Stimulated activated CD4-positive, alpha-beta T cell treated with anti-CD3 and anti-CD28 coated beads, Interleukin-15, amount 100 ng/mL, for 48 hours (primary cell): ENCODE results near the gene RSPO4.

ENCODE experiments used
- DNase-seq, 2 donors: peaks; one replicate each; pipeline ENCODE4 v3.0.0-alpha.2; 2020; ENCODE audit warnings: low read depth in 2 of 2

The RSPO4 gene

GRCh38 chr20:942611-943010, 59.5 kb downstream of the RSPO4 start:
- DNase-seq: no peak

- DNase-seq: no peak
Observed at GRCh38 chr20:940926-941325, 61.2 kb downstream of the RSPO4 start.

GRCh38 chr20:939606-940005, 62.5 kb downstream of the RSPO4 start:
- no peak for DNase-seq

- no peak for DNase-seq
Observed at GRCh38 chr20:934186-934840, 67.8 kb downstream of the RSPO4 start.

DNA sequence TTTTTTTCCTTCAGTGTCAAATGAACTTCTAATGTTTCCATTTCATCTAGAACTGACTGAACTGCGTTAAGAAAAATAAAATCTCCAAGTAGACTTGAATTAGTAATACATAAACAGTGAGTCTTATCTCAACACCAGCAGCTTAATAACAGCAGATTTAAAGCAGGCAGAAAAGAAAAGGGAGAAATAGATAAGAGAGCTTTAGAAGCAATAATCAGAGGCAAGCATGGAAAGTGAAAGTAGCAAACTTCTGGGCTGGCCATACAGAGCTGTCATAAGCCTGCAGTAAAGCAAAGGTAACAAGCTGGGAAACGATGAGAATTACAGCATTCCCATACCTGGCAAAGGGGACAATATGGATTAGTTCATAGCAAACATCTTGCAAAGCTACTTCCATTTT, 69.1 kb downstream of the RSPO4 start:
- no peak for DNase-seq

- DNase-seq: no peak
Observed at GRCh38 chr20:931401-931800, 70.7 kb downstream of the RSPO4 start.

DNA sequence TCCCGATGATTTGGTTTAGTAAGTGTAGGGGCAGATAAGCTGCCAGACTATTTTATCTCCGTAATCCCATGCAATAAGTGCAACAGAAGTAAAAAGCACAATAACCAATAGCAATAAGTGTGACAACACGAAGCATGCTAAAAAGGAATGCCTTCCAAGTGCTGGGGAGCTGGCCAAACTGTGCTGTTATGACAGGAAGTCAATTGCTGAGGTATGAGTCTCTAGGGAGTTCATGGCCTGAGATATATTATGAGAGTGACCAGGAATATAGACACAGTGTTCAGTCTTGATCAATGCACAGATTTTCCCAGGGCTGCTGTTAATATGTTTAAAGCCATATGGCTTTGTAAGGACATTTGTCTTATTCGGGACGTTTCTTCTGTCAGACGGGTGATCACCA, 75.4 kb downstream of the RSPO4 start:
- DNase-seq: no peak

DNA sequence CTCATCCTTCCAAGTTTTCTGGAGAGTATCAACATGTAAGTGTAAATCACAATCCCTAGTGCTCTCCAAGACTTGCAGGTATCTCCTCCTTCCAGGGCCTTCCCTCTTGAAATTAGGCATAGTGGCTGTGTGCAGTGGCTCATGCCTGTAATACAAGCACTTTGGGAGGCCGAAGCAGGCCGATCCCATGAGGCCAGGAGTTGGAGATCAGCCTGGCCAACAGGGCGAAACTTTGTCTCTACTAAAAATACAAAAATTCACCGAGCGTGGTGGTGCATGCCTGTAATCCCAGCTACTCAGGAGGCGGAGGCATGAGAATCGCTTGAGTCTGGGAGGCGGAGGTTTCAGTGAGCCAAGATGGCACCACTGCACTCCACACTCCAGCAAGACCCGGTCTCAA, 76.6 kb downstream of the RSPO4 start:
- DNase-seq: no peak

- no peak for DNase-seq
Observed at GRCh38 chr20:924639-925038, 77.5 kb downstream of the RSPO4 start.

GRCh38 chr20:922781-923180, 79.3 kb downstream of the RSPO4 start:
- no peak for DNase-seq

GRCh38 chr20:921068-921467, 81.0 kb downstream of the RSPO4 start:
- DNase-seq: no peak

DNA sequence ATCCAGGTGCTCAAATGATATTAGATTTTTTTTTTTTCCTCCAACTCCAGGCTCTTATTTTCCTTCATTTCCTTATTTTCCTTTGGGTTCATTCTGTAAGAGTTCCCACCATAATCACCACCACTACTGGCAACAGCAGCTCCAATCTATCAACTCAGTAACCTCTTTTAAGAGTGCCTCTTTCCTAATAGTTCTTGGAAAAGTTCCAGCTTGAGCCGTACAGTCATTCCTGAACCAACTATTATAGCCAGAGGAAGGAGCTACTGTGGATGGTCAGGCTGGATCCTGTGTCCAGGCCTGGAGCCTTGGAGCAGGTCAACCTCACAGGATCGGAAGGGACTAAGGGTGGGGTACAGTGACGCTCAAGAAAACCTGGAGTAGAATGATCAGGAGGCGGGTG, 81.8 kb downstream of the RSPO4 start:
- DNase-seq: no peak

DNA sequence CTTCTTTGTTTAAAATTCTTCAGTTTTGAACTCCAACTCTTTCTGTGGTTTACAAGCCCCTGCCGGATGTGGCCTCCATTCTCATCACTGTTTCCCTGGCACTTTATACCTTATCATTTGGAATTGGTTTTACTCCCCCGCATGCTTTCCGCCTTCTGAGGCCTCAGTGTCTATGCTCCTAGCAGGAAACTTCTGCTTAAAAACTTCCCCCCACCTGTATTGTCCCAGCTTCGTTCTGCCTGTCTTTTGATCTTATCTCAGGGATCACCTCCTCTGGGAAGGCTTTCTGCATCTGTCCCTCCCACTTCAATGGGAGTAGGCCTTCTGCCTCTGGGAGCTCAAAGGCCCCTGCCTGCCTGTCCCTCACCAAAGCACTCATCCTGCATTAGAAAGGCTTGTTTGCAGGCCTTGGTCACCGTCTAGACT, 82.6 kb downstream of the RSPO4 start:
- no peak for DNase-seq

- DNase-seq: no peak
Observed at GRCh38 chr20:917416-917815, 84.7 kb downstream of the RSPO4 start.

DNA sequence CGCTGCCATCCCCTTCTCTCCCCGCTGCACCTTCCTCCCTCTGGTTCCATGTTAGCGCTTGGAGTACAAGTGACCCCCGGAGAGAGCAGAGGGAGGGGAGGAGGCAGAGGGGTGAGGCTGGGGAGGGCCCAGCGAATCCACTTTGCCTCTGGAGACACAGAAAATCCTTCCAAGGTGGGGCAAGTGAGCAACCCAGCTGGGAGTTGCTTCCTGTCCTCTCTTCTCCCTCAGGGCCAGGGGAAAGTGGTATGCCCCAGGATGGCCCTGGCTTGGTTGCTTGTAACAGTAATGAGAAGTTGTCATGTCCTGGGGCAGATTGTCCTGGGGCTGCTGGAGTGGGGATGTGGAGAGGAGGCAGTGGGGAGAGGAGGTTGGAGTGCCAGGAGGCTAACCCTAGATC, 85.3 kb downstream of the RSPO4 start:
- no peak for DNase-seq

DNA sequence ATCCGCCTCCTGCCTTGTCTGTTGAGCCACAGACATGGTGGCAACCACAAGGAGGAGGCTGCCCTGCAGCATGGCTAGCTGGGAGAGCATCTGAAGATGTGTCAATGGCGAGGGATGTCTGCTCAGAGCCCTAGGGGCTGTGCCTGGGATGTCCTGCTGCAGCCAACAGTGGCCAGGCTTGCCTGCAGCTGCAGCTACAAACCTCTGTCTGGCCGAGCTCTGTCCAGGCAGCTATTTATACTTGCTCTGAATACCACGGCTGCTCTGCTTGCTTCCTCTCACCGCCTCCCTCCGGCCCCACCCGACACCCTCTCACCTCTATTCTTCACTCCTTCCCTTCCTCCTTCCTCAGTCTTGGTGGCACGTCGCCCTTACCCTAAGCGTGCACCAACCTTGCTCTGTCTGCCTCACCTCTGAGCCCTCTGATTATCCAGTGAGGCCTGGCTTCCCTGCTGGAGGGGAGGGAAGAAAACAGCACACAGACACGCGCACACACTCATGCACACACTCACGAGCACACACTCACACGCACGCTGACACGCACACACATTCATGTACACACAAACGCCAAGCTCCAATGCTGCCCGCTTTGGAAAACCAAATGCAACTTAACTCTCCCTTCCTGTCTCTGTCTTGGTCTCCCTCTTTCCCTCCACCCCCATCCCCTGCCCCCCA, 85.8 kb downstream of the RSPO4 start, which contains the start of gene ANGPT4:
TSS of gene ANGPT4 (minus strand) at position 210 of the 675 bp plus-strand sequence. CDS start at position 90, 120 bp downstream.
- no peak for DNase-seq

- no peak for DNase-seq
Observed at GRCh38 chr20:914727-915498, 87.2 kb downstream of the RSPO4 start.

DNA sequence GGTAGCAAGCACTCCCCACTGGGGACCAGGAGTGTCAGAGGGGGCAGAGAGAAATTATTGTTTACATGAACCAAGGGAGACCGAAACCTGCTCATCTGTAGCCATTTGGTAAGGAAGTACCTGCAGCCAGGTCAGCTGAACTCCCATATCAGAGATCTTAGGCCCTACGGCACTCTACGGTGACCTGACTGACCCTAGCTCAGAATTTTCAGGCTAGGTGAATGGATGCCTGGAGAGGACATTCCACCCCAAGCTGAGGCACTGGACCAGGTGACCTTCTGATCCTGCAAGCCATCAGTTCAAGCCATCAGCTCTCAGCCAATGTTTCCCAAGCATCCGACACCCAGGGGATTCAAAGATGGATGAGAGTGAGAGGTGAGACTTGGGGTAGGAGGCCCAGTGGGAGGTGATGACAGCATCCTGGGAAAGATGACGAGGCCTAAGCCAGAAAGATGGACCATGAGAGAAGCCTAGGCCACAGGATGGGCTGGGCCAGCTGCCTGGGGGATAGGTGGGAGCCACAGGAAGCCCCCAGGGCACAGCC, 88.7 kb downstream of the RSPO4 start:
- DNase-seq: no peak

DNA sequence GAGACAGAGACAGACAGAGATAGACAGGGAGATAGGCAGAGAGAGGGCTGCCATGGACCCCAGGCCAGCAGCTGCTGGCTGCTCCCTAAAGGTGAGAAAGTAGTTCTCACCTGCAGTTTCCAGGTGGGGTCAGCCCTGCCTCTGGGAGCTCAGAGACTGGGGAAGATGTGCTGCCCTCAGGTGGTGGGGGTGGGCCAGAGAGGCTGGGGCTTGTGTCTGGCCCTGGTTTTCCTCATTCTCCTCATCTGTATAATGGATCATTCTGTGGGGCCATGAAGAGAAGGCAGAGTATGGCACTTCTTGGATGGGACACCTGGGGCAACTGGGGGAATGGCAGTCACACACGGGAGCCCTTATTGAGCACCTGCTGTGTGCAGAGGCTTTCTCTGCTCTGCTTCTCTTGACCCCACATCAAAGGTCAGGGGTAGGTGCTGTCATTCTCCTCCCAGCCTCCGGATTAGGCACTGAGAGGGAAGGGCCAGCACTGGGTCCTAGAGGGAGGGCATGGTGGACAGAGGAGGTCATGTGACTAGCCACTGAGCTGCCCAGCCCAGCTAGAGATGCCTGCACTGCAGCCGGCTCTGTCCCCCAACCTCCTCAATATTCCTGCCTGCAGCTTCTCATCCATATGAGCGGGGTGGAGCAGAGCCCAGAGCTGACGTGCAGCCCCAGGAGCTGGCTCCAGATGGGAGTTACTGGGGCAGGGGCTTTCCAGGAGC, 90.1 kb downstream of the RSPO4 start:
- no peak for DNase-seq

DNA sequence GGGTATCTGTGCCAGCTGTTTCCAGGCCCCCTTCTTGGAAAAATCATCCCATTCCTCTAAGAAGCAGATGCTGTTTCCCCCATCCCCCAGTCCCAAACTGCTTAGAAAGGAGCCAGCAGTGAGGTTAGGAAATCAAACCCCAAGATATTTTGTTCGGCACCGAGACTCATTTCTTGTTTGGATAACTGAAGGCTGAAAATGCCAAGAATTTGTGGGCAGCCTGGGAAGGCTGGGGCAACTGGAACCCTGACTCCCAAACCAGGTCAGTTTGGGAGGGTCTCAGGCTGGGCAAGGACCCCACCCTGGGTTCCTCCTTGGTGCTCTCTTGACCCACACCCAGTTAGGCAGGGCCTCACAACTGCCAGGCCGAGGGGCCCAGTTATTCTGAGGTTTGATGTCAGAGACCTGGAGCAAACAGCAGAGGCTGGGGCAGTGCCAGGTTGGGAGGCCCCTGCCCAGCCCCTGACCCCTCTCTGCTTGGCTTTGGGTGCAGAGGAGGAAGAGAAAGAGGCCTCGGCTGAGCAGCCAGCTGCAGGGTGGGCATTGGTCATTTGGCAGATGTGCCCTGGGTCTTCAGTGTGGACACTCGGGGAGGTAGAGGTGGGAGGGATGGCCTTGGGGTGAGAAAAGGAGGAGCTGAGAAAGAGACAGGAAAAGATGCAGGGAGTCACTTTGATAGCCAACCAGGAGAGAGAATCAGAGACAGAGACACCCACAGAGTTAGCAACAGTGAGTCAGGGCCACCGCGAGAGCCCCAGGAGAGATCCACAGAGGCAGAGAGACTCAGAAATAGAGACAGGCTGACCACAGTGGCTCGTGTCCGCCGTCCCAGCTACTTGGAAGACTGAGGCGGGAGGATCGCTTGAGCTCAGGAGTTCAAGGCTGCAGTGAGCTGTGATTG, 91.0 kb downstream of the RSPO4 start:
- DNase-seq: no peak
